GM10266 (cell line): ENCODE measurements around the gene PUDP.

ENCODE experiments used
- DNase-seq: peaks from one replicate; pipeline ENCODE4 v3.0.0; 2012; ENCODE audit errors: extremely low spot score
- TF ChIP-seq, protein P1 (sequence below): IDR thresholded peaks from 2 replicates; pipeline ENCODE4 v1.5.1; 2012; ENCODE audit warnings: mild to moderate bottlenecking, low read depth; ENCODE audit not compliant: control insufficient read depth, insufficient read depth; ENCODE audit errors: missing control alignments

PUDP gene

DNA sequence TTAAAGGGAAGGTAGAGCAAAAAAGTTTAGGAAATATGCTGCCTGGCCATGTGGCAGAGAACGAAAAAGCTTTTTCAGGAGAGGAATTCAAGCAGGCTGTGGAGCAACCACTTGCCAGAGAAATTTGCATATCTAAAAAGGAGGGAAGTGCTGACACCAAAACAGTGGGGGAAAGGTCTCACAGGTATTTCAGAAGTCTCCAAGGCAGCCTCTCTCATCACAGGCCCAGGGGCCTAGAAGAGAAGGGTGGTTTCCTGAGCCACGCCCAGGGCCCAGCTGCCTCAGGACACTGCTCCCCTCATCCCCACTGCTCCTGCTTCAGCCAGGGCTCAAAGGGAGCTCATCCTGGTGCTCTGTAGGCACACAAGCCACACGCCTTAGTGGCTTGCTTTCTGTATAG lies 30.4 kb downstream of the PUDP start:
- no peak for DNase-seq
- TF ChIP-seq, protein P1, sequence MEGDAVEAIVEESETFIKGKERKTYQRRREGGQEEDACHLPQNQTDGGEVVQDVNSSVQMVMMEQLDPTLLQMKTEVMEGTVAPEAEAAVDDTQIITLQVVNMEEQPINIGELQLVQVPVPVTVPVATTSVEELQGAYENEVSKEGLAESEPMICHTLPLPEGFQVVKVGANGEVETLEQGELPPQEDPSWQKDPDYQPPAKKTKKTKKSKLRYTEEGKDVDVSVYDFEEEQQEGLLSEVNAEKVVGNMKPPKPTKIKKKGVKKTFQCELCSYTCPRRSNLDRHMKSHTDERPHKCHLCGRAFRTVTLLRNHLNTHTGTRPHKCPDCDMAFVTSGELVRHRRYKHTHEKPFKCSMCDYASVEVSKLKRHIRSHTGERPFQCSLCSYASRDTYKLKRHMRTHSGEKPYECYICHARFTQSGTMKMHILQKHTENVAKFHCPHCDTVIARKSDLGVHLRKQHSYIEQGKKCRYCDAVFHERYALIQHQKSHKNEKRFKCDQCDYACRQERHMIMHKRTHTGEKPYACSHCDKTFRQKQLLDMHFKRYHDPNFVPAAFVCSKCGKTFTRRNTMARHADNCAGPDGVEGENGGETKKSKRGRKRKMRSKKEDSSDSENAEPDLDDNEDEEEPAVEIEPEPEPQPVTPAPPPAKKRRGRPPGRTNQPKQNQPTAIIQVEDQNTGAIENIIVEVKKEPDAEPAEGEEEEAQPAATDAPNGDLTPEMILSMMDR = no peak

DNA sequence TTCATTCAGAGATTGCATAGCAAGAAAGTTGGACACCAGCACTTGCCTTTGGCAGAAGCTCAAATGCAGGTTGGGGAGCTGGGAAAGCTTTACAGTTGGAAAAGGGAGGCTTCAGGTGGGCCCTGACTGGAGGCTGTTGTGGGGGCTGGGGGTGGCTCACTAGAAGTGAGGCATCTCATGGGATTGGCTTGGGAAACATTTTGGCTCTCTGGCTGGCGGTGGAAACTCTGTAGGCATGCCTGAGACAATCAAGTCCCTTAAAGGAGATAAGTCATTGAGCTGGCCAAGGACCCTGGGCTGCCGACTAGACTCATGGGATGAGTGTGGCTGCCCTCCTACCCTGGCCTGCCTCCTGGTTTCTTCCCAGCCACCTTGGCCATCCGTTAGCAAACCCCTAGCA lies 31.9 kb downstream of the PUDP start:
- no peak for DNase-seq

DNA sequence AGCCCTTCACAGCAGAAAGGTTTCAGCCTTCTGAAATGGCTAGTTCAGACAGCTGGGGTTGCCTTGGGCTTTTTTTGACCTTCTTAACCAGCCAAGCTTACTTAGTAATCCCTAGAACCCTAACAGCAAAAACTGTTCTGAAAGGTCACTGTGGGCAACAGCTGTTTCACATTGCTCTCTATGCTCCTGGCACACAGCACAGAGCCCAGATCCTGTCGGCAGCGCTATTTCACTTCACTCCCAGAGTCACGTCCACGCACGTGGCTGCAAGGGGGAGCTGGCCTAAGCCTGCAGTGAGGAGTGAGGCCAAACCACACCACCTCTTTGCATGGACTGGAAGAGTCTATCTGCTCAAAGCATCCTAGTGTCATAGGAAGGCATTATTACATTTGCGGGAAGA lies 32.4 kb downstream of the PUDP start:
- no peak for DNase-seq
- TF ChIP-seq, protein P1 = peak; percentile 4

More for the DNA sequence above, 31.9 kb downstream of the PUDP start:
- TF ChIP-seq, protein P1 = no peak

DNA sequence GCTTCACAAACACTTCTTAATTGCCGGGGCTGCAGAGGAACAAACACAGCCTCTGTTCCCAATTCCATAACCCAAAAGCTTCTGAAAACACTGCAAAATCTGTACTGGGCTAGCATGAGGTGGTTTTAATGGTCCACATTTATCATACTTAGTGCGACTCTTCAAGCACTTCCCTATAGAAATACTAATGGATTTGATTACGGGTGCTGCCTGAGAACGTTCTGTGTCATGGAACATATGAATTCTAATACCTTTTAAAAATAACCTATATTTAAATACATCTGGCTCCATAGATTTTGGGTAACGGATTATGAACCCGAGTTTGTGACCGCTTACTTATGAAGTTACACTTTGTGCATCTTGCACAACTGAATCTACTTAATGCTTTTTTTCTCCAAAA lies 35.9 kb downstream of the PUDP start:
- no peak for DNase-seq
- TF ChIP-seq, protein P1 = no peak

DNA sequence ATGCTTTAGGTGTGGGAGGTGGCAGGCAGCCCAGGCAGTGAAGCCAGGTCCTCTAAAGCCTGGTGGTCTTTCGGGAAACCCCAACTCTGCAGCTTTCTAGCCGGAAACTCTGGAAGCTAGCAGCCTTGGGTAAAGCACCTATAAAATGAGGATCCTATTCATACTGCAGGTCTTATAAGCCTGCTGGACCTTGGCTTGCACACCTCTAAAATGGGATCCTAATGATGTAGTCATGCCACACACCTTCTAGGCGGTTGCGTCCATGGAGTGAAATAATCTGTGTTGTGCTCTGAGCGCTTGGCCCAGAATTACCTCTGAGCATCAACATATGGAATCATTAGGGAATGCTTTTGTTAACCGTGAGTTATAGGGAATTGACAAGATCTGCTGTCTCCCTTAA lies 36.4 kb downstream of the PUDP start:
- TF ChIP-seq, protein P1 = no peak
- no peak for DNase-seq

DNA sequence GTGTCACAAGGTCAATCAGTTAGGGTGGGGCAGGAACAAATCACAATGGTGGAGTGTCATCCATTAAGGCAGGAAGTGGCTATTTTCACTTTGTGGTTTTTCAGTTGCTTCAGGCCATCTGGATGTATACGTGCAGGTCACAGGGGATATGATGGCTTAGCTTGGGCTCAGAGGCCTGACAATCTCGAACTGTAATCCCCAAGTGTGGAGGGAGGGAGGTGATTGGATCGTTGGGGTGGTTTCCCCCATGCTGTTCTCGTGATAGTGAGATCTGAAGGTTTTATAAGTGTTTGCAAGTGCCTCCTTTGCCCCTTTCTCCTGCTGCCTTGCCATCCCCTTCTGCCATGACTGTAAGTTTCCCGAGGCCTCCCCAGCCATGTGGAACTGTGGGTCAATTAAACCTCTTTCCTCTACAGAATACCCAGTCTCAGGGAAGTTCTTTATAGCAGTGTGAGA lies 37.1 kb downstream of the PUDP start:
- no peak for DNase-seq
- TF ChIP-seq, protein P1 = no peak

DNA sequence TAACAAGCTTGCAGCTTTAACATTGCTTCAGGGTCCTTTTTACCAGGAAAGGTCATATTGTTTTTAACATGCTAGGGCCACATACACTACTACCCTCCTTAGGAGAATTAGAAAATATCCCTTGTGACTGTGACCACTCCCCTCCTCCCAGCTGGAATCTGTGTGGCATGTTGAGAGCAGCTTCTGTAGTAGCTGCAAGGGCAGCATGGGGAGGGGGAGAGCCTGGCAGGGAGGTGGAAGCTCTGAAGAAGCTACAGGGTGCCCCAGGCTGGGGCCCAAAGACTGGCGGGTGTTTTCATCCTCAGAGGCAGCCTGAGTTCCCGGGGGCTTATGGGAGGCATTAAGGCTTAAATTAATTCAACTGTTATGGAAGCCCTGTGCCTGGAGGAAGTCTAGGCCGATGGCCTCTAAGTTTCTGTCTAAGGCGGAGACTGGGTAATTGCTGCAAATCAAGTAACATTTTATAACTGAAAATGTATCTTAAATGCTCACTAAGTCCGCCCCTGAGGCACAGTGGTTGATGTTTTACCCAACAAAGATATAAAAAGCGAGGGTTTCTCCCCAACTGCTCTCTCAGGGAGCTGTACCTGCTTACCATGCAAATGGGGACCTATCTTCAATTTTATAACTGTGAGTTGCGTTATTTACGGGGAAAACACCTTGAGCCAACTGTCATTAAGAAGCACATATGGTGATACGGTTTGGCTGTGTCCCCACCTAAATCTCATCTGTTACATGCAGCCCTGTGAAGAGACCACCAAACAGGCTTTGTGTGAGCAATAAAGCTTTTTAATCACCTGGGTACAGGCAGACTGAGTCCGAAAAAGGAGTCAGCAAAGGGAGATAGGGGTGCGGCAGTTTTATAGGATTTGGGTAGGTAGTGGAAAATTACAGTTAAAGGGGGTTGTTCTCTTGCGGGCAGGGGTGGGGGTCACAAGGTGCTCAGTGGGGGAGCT lies 37.8 kb downstream of the PUDP start:
- DNase-seq = peak; percentile 20
- TF ChIP-seq, protein P1 = no peak
